ENCODE measurements around the gene ADRM1. TPM values are rescaled to one million over a fixed set of nuclear protein-coding genes. Genes with fewer than 3 reads are reported as not detected.

ADRM1 gene
- total and polyA plus RNA-seq, 7 donors = 61.3 to 130 (median 102) TPM

DNA sequence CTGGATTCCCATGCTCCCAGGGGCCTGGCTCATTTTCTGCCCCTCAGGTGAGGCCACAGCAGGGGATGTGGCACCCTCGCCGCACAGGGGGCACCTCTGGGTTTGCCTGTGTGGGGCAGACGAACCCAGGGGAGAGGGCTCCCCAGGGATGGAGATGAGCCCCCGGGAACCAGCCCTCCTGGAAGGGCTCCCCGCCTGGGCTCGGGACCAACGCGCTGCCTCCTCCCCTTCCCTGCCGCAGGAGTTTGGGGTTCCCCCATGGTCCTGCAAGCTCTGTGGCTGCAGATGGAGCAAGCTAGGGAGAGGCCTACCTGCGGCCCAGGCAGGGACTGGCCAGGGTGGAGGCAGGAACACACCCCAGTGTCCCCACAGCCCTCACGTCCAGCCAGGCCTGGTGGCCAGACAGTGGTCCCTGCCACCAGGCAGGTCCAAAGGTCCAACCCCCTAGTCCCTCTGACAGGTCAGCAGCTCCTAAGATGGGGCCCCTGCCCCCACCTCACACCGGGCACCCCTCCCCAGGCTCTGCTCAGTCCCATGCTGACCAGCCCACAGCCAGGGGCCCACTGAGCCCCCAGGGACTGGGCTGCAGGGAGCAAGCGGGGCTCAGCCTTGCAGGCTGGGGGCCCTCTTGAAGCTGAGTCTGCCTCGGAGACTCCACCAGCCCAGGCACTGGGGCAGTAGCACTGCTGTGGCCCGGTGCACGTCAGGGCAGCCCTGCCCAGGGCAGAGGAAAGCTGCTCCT, 50.7 kb downstream of the ADRM1 start:
- WGBS, 2 donors = 90 to 91% methylated on average over 16 of the region's 16 CpGs
- Histone ChIP-seq H3K9me3 (no peaks in the 10 kb centered on the region), H3K4me3 (no peak overlapping the region), H3K36me3 (peaks cover 11 to 30% (median 21%) of the 10 kb centered on the region in 4 donors), H3K27ac (peak overlapping the region; percentile 90 to 99 (median 94)), H3K4me1 (peaks cover 0 to 67% (median 65%) of the 10 kb centered on the region in 4 donors), H3K27me3 (no peaks in the 10 kb centered on the region)
- TF ChIP-seq EP300 (IDR thresholded peaks at IDR 0.05) (no peak), POLR2AphosphoS5 (IDR thresholded peaks at IDR 0.05) (no peak), POLR2A (IDR thresholded peaks at IDR 0.05) (no peak)
- TF ChIP-seq, protein P1, sequence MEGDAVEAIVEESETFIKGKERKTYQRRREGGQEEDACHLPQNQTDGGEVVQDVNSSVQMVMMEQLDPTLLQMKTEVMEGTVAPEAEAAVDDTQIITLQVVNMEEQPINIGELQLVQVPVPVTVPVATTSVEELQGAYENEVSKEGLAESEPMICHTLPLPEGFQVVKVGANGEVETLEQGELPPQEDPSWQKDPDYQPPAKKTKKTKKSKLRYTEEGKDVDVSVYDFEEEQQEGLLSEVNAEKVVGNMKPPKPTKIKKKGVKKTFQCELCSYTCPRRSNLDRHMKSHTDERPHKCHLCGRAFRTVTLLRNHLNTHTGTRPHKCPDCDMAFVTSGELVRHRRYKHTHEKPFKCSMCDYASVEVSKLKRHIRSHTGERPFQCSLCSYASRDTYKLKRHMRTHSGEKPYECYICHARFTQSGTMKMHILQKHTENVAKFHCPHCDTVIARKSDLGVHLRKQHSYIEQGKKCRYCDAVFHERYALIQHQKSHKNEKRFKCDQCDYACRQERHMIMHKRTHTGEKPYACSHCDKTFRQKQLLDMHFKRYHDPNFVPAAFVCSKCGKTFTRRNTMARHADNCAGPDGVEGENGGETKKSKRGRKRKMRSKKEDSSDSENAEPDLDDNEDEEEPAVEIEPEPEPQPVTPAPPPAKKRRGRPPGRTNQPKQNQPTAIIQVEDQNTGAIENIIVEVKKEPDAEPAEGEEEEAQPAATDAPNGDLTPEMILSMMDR (IDR thresholded peaks at IDR 0.05) = no peak
- no peak for DNase-seq
- intact Hi-C loops (cut with DNase I) = no loop called here

DNA sequence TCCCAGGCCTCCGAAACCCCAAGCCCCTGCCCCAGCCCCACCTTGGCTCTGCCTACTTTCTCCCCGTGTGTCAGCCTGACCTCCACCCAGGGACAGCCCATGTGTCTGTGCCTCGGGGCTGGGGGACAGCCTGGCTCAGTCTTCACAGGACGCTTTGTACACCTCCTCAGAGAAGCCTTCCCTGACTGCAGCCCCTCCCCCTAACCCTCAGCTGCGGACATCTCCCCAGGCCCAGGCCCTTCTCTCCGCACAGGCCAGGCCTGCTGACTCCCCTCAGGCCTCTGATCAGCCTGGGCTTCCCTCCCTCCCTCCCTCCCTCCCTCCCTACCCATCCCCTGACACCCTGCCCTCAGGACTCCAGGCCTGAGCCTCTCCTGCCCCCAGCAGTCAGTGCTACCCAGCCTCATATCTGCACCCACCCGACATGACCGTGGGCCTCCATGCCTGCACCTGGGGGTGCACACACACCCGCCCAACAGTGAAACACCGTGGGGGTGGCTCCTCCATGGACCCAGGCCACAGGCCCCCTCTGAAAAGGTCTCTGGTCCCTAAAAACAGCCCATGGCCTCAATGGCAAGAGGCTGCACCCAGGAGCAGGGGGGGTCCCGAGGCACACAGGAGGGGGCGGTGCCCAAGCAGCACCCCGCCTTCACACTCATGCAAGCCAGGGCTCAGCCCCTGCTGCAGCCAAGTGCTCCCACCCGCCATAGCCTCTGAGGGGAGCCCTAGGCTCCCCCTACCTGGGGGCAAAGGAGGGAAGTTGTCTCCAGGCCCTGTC, 51.4 kb downstream of the ADRM1 start:
- intact Hi-C loops (cut with DNase I) = no loop called here
- peaks cover 0 to 75% (median 73%) of the 10 kb centered on the region in 4 donors for H3K4me1 ChIP-seq
- H3K4me3 ChIP-seq = no peak overlapping the region
- no peaks in the 10 kb centered on the region for H3K9me3 ChIP-seq
- 81 to 86% methylated on average over 14 of the region's 14 CpGs for whole genome bisulfite sequencing, 2 donors
- peaks cover 11 to 29% (median 21%) of the 10 kb centered on the region in 4 donors for H3K36me3 ChIP-seq
- H3K27ac ChIP-seq = peak overlapping the region; percentile 90 to 99 (median 94)
- no peak for DNase-seq
- H3K27me3 ChIP-seq = no peaks in the 10 kb centered on the region
- TF ChIP-seq POLR2A (IDR thresholded peaks at IDR 0.05) (no peak), EP300 (IDR thresholded peaks at IDR 0.05) (no peak), POLR2AphosphoS5 (IDR thresholded peaks at IDR 0.05) (no peak)
- TF ChIP-seq, protein P1 (IDR thresholded peaks at IDR 0.05) = no peak

DNA sequence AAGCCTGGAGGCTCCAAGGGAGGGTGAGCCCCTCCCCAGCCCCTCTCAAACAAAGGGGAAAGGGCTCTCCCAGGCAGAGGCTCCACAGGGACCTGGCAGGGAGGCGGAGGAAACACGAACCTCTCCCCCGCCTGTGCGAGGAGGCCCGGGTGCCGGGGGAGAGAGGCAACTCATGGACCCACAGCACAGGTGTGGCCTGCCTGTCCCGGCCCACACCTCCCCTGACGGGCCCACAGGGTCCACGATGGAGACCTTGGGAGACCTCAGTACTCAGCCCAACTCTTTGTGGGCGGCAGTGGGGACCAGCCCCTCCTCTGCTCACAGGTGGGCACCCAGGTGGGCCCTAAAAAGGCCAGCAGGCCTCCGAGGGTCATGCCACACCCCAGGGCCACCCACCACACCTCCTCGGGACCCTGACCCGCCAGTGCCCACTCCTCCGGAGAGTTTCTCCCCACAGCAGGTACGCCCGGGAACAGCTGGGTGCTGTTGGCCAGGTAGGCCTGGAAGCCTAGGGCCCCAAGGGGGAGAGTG, 52.1 kb downstream of the ADRM1 start:
- peak; percentile 61 for DNase-seq
- 67 to 73% methylated on average over 16 of the region's 16 CpGs for WGBS, 2 donors
- no peaks in the 10 kb centered on the region for H3K9me3 ChIP-seq
- H3K27ac ChIP-seq = peak overlapping the region; percentile 90 to 99 (median 94)
- peak overlapping the region in 2 of 4 donors; percentile 27 to 28 for H3K4me3 ChIP-seq
- H3K4me1 ChIP-seq = peaks cover 0 to 81% (median 80%) of the 10 kb centered on the region in 4 donors
- intact Hi-C loops (cut with DNase I) = no loop called here
- TF ChIP-seq POLR2A (IDR thresholded peaks at IDR 0.05) = no peak
- TF ChIP-seq POLR2AphosphoS5 (IDR thresholded peaks at IDR 0.05) = no peak
- no peak for TF ChIP-seq EP300 (IDR thresholded peaks at IDR 0.05)
- H3K27me3 ChIP-seq = no peaks in the 10 kb centered on the region
- H3K36me3 ChIP-seq = peaks cover 11 to 27% (median 20%) of the 10 kb centered on the region in 4 donors

DNA sequence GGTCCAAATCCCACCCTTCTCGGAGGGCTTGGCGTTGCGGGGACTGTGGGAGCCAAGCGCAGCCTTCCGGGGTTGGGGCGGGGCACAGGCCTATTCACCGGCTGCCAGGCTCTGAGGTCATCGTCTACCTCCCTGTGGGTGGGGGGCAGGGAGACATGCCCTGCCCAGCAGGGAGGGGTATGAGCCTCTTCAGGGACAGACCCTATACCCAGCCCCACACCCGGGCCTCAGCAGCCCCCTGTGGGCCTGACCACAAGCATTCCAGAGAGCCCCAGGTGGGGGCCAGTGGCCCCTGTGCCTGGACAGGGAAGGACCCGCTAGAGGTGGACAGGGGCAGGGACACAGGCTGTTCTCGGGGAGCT, 52.7 kb downstream of the ADRM1 start:
- Histone ChIP-seq H3K4me1 (peaks cover 0 to 84% (median 83%) of the 10 kb centered on the region in 4 donors), H3K27me3 (no peaks in the 10 kb centered on the region), H3K4me3 (peak overlapping the region; percentile 6 to 28 (median 22)), H3K27ac (peak overlapping the region; percentile 90 to 99 (median 94)), H3K36me3 (peaks cover 11 to 21% (median 17%) of the 10 kb centered on the region in 4 donors), H3K9me3 (no peaks in the 10 kb centered on the region)
- DNase-seq = peak; percentile 88
- WGBS, 2 donors = 31 to 65% methylated on average over 11 of the region's 11 CpGs
- intact Hi-C loops (cut with DNase I) = no loop called here
- TF ChIP-seq, protein P1 (IDR thresholded peaks at IDR 0.05) = no peak
- TF ChIP-seq POLR2AphosphoS5 (IDR thresholded peaks at IDR 0.05) = no peak
- TF ChIP-seq POLR2A (IDR thresholded peaks at IDR 0.05) = no peak
- peak in 1 of 4 donors; percentile 14 for TF ChIP-seq EP300 (IDR thresholded peaks at IDR 0.05)

All from sigmoid colon (tissue), 7 donors.